C4-2B (cell line): ENCODE measurements around the gene CADM1.

Source experiments
- H3K27ac ChIP-seq: fragments of 450-650 bp; 2 replicates; pipeline ENCODE4 v1.5.1; 2017
- ZFX ChIP-seq: fragments of 450-650 bp; IDR thresholded peaks from 2 replicates; pipeline ENCODE4 v1.6.1; 2017
- TF ChIP-seq, protein P1 (sequence below): fragments of 450-650 bp; conservative IDR thresholded peaks from 2 replicates; pipeline ENCODE4 v1.5.1; 2017; ENCODE audit warnings: mild to moderate bottlenecking

CADM1 gene

DNA sequence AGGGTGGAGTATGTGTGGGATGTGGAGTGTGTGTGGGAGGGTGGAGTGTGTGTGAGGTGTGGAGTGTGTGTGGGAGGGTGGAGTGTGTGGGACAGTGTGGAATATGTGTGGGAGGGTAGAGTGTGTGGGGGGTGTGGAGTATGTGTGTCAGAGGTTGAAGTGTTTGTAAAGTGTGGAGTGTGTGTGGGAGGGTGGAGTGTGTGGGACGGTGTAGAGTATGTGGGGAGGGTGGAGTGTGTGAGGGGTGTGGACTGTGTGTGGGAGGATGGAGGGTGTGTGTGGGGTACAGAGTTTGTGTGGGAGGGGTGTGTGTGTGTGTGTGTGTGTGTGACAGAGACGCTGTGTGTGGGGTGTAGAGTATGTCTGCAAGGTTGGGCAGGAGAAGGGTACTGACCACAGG lies 355.5 kb downstream of the CADM1 start:
- no peak overlapping the region for H3K27ac ChIP-seq
- TF ChIP-seq, protein P1, sequence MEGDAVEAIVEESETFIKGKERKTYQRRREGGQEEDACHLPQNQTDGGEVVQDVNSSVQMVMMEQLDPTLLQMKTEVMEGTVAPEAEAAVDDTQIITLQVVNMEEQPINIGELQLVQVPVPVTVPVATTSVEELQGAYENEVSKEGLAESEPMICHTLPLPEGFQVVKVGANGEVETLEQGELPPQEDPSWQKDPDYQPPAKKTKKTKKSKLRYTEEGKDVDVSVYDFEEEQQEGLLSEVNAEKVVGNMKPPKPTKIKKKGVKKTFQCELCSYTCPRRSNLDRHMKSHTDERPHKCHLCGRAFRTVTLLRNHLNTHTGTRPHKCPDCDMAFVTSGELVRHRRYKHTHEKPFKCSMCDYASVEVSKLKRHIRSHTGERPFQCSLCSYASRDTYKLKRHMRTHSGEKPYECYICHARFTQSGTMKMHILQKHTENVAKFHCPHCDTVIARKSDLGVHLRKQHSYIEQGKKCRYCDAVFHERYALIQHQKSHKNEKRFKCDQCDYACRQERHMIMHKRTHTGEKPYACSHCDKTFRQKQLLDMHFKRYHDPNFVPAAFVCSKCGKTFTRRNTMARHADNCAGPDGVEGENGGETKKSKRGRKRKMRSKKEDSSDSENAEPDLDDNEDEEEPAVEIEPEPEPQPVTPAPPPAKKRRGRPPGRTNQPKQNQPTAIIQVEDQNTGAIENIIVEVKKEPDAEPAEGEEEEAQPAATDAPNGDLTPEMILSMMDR, result no peak

DNA sequence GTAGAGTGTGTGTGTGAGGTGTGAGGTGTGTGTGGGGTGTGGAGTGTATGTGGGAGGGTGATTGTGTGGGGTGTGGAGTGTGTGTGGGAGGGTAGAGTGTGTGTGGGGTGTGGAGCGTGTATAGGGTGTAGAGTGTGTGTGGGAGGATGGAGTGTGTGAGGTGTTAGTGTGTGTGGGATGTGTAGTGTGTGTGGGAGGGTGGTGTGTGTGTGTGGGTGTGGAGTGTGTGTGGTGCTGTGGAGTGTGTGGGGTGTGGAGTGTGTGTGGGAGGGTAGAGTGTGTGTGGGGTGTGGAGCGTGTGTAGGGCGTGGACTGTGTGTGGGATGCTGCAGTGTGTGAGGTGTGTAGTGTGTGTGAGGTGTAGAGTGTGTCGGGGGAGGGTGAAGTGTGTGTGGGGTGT lies 356.1 kb downstream of the CADM1 start:
- H3K27ac ChIP-seq, result no peak overlapping the region
- no peak for TF ChIP-seq ZFX
- TF ChIP-seq, protein P1, result no peak

DNA sequence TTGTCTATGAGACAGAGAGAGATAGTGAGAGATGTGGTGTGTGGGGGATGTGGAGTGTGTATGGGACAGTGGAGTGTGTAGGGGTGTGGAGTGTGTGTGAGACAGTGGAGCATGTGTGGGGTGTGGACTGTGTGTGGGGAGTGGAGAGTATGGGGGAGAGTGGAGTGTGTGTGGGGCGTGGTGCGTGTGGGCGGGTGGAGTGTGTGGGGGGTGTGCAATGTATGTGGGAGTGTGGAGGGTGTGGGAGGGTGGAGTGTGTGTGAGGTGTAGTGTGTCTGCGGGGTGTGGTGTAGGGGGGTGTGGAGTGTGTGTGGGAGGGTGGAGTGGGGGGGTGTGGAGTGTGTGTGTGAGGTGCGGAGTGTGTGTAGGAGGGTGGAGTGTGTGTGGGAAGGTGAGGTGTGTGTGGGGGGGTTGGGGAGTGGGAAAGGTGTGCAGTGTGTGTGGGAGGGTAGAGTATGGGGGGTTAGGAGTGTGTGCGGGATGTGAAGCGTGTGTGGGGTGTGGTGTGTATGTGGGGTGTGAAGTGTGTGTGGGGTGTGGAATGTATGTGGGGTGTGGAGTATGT lies 356.9 kb downstream of the CADM1 start:
- TF ChIP-seq, protein P1, result no peak
- no peak for TF ChIP-seq ZFX
- H3K27ac ChIP-seq, result no peak overlapping the region

DNA sequence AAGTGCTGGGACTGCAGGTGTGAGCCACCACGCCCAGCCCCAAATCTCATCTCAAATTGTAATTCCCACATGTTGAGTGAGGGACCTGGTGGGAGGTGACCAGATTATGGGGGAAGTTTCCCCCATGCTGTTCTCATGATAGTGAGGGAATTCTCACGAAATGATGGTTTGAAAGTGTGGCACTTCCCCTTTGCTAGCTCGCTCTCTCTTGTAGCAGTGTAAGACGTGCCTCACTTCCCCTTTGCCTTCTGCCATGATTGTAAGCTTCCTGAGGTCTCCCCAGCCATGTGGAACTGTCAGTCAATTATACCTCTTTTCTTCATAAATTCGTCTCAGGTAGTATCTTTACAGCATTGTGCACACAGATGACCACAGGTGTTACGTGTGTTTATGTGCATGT lies 357.8 kb downstream of the CADM1 start:
- no peak overlapping the region for H3K27ac ChIP-seq
- no peak for TF ChIP-seq ZFX
- TF ChIP-seq, protein P1, result no peak

DNA sequence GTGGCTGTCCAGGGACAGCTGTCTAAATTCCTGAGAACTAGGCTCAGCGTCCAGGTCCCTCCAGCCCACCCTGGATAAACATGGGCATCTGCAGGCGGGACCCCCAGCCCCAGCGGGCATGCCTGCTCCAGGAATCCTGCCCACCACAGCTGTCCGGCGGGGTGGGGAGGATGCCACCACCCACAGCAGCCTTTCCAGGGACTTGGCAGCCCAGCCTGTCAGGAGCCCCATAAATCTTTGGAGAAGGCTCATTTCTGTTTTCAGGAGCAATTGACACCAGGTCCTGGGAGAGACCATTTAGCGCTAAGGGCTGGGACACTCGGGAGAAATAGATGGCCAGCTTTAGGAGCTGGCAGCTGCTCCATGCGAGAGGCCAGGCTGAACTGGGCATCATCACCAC lies 358.9 kb downstream of the CADM1 start:
- TF ChIP-seq, protein P1, result no peak
- TF ChIP-seq ZFX, result no peak

DNA sequence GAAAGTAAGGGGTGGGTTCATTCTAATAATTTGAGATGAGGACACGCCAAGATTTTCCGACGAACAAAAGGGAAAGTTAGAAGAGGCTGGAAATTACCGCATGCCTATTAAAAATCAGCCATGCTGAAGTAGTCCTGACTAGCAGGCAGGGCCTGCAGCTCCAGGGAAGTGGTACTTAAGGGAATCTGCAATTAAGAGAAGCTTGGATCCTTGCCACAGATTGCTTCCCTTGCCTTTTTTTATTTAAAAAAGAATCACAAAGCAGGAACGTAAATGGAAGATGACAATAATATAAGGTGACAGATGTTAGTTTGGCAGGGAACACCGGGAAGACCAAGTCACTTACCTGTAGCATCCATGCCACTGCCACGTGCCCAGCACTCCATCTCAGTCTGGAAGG lies 359.3 kb downstream of the CADM1 start:
- H3K27ac ChIP-seq, result no peak overlapping the region

More for the DNA sequence above, 358.9 kb downstream of the CADM1 start:
- no peak overlapping the region for H3K27ac ChIP-seq

DNA sequence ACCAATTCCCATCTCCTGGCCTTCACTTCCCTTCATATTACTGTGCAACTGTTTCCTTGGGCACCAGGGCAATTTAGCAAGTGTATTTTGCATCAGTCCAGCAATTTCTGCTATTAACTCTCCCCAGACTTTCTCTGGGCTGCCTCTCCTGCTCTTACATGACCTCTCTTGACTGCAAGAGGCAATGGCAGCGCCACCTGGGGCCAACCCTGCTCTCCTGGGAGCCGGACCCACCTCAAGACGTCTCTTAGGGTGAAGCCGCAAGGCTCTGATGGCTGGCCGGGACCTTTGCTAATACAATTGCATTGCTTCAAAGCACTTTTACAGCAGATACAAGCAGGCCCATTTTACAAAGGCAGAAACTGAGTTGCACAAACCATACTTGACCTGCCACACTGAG lies 360.2 kb downstream of the CADM1 start:
- H3K27ac ChIP-seq, result no peak overlapping the region
- TF ChIP-seq, protein P1, result no peak
- no peak for TF ChIP-seq ZFX

More for the DNA sequence above, 359.3 kb downstream of the CADM1 start:
- no peak for TF ChIP-seq ZFX
- TF ChIP-seq, protein P1, result no peak
